GM10266 (cell line): ENCODE data around the gene NKD2.

Source experiments
- DNase-seq: peaks from one replicate; pipeline ENCODE4 v3.0.0; 2012; ENCODE audit errors: extremely low spot score
- CTCF ChIP-seq: IDR thresholded peaks from 2 replicates; pipeline ENCODE4 v1.5.1; 2012; ENCODE audit warnings: mild to moderate bottlenecking, low read depth; ENCODE audit not compliant: control insufficient read depth, insufficient read depth; ENCODE audit errors: missing control alignments

NKD2 gene

GRCh38 chr5:1014346-1014745 is 5.7 kb downstream of the NKD2 start:
- no peak for TF ChIP-seq CTCF
- no peak for DNase-seq

DNA sequence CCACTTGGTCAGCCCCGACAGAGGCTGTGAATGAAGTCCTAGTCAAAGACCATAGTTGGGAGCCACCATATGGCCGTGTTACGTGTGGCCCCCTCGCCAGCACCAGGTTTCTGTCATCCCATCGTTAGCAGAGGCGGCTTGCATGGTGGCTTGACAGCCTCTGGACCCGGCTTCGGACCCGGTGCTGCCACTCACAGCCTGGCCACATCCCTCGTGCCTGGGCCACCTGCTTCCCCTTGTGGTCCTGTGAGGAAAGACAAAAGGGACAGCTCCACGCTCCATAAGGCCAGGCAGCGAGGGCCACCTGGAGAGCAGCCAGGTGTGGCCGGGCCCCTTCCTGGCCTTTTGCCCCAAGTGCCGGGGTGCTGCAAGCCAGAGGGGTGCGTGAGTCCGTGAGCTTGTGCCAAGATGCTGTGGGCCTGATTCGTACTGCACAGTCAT is 6.2 kb downstream of the NKD2 start:
- no peak for DNase-seq
- no peak for TF ChIP-seq CTCF

GRCh38 chr5:1015507-1015906 is 6.9 kb downstream of the NKD2 start:
- DNase-seq = no peak
- no peak for TF ChIP-seq CTCF

DNA sequence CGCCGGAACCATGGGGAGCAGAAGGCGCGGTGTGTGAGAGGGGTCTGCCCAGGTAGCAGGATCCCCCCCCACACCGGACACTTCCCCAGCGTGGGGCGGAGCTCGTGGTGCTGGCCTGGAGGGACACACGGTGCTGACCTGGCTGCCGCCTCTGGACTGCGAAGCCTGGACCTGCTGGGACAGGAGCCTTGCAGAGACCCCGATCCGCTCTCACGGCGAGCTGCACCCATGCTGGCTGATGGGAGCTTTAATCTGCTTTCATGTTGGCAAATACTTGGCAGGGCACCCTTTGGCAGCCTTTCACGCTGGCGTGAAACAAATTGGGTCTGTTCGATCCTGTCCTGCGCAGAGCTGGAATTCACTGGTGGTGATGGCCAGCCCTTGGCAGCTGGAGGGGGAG is 7.4 kb downstream of the NKD2 start:
- no peak for TF ChIP-seq CTCF
- DNase-seq = no peak

- no peak for DNase-seq
- no peak for TF ChIP-seq CTCF
Observed at GRCh38 chr5:1016476-1016875, 7.9 kb downstream of the NKD2 start.

DNA sequence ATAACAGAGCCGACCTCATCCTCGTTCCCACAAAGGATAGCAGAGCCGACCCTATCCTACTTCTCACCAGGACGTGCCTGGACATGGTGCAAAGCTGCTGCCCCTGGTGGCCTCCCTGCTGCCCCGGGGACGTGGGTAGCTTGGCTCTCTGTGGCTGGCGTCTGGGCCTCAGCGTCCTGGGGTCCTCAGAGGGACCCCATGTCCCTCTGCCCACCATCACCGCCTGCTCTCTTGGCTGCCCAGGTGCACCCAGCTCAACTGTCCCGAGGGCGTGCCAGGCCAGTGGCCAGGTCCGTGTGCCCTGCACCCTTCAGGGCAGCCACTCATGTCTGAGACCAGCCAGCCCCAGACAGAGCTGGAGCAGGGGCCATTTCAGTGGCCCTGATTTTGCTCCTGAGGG is 8.5 kb downstream of the NKD2 start:
- TF ChIP-seq CTCF = no peak
- DNase-seq = no peak

GRCh38 chr5:1017691-1018455 is 9.3 kb downstream of the NKD2 start:
- TF ChIP-seq CTCF = no peak
- no peak for DNase-seq
